HepG2 (cell line): Measurements from ENCODE around the gene PHLPP2. TPM values are rescaled to one million over a fixed set of nuclear protein-coding genes. Genes with fewer than 3 reads are reported as not detected.

Experiments used
- ARNT2 ChIP-seq: sonication (generic); formaldehyde crosslinking; IDR thresholded peaks from 2 replicates; pipeline ENCODE4 v1.8.0; 2022; ENCODE audit warnings: mild to moderate bottlenecking, low read depth, missing genetic modification reagents, moderate library complexity
- ATF1 ChIP-seq: IDR thresholded peaks from 2 replicates; pipeline ENCODE4 v1.6.1; 2016; ENCODE audit warnings: mild to moderate bottlenecking, control low read depth
- BCL6 ChIP-seq: IDR thresholded peaks from 2 replicates; pipeline ENCODE4 v1.6.1; 2016; ENCODE audit warnings: missing genetic modification reagents, missing compliant biosample characterization
- DMAP1 ChIP-seq: IDR thresholded peaks from 2 replicates; pipeline ENCODE4 v1.6.1; 2016
- FOSL1 ChIP-seq: sonication (generic); formaldehyde crosslinking; IDR thresholded peaks from 2 replicates; pipeline ENCODE4 v1.9.0; 2021; ENCODE audit warnings: missing genetic modification reagents, borderline replicate concordance
- IRX3 ChIP-seq: sonication (generic); formaldehyde crosslinking; IDR thresholded peaks from 2 replicates; pipeline ENCODE4 v1.8.1; 2023; ENCODE audit warnings: mild to moderate bottlenecking, low read depth, missing genetic modification reagents, borderline replicate concordance
- KDM1A ChIP-seq: IDR thresholded peaks from 2 replicates; pipeline ENCODE4 v1.6.1; 2016; ENCODE audit warnings: missing compliant biosample characterization
- ZNF501 ChIP-seq: sonication (generic); formaldehyde crosslinking; IDR thresholded peaks from 2 replicates; pipeline ENCODE4 v1.5.1; 2020; ENCODE audit warnings: mild to moderate bottlenecking, moderate library complexity, missing genetic modification reagents
- ZNF605 ChIP-seq: sonication (generic); formaldehyde crosslinking; IDR thresholded peaks from 2 replicates; pipeline ENCODE4 v1.8.0; 2022; ENCODE audit warnings: mild to moderate bottlenecking, missing genetic modification reagents
- ZNF777 ChIP-seq: sonication (generic); formaldehyde crosslinking; IDR thresholded peaks from 2 replicates; pipeline ENCODE4 v1.4.0; 2020; ENCODE audit warnings: missing genetic modification reagents
- polyA plus RNA-seq, 8 experiments: library from polyadenylated mRNA; depleted of rRNA in 3 of 8; stranded (reverse) in 7 of 8; unstranded in 1 of 8; fragments of >200 nt; fragmentation: Illumina TruSeq in 4 of 8; extraction: Trizol in 4 of 8; gene quantifications; 2 replicates each; pipeline versions ENCODE4 v1.2.1 to v1.2.3, GENCODE V29; 2011 to 2016; ENCODE audit warnings: low read depth in 4 of 8, missing spikeins in 1 of 8, mixed read lengths in 1 of 8; ENCODE audit not compliant: insufficient read depth in 1 of 8
- total RNA-seq, 5 experiments: library from RNA; depleted of rRNA; stranded (reverse); fragments of >200 nt; fragmentation: Illumina TruSeq; extraction: Trizol; gene quantifications; 2 replicates each; pipeline ENCODE4 v1.2.3, GENCODE V29; 2016; ENCODE audit warnings: low read depth in 1 of 5
- TF ChIP-seq, protein P1 (sequence below): sonication (generic); formaldehyde crosslinking; IDR thresholded peaks from 2 replicates; pipeline ENCODE4 v1.9.0; 2022; ENCODE audit warnings: low read depth, missing genetic modification reagents
- TF ChIP-seq, protein P2 (sequence below): sonication (generic); formaldehyde crosslinking; conservative IDR thresholded peaks from 2 replicates; pipeline ENCODE4 v1.5.0; 2020; ENCODE audit warnings: missing genetic modification reagents
- TF ChIP-seq, protein P3 (sequence below): sonication (generic); formaldehyde crosslinking; IDR thresholded peaks from 2 replicates; pipeline ENCODE4 v1.4.0; 2020; ENCODE audit warnings: missing genetic modification reagents, borderline replicate concordance
- TF ChIP-seq, protein P4 (sequence below): IDR thresholded peaks from 2 replicates; pipeline ENCODE4 v1.6.1; 2016; ENCODE audit warnings: mild to moderate bottlenecking
- TF ChIP-seq, protein P5 (sequence below): sonication (generic); formaldehyde crosslinking; IDR thresholded peaks from 2 replicates; pipeline ENCODE4 v1.5.1; 2020; ENCODE audit warnings: missing genetic modification reagents, mild to moderate bottlenecking, borderline replicate concordance
- TF ChIP-seq, protein P6 (sequence below): sonication (generic); formaldehyde crosslinking; IDR thresholded peaks from 2 replicates; pipeline ENCODE4 v1.4.0; 2020; ENCODE audit warnings: missing genetic modification reagents, borderline replicate concordance

The PHLPP2 gene
- total and polyA plus RNA-seq, 2 of the 13 experiments (the other 11 are each of a cell fraction or from before 2014, with no cell fraction given), result 8.9 TPM

DNA sequence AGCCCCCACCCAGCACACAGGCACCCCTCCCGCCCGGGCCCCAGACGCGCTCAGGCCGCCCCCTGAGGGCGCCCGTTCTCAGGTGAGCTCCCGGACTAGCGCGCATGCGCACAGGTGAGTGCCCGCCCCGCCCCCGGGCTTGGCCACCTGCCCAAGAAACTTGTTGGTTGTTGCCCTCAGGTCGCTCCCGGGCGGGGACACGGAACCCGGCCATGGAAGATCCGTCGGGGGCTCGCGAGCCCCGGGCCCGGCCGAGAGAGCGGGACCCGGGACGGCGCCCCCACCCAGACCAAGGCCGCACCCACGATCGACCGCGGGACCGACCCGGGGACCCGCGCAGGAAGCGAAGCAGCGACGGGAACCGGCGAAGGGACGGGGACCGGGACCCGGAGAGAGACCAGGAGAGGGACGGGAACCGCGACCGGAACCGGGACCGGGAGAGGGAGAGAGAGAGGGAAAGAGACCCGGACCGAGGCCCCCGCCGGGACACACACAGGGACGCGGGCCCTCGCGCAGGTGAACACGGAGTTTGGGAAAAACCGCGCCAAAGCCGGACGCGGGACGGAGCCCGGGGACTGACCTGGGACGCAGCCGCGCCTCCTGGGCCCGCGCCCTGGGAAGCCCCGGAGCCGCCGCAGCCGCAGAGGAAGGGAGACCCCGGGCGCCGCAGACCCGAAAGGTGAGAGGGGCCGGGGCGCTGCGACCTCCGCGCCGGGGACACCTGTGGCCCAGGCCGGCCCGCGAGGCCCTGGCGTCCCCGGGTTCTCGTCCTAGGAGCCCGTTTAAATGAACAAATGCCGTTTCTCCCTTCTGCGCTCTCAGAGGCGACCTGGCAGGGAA lies 98.3 kb downstream of the PHLPP2 start, which contains the start of gene MARVELD3 (continued):
- TF ChIP-seq, protein P1, sequence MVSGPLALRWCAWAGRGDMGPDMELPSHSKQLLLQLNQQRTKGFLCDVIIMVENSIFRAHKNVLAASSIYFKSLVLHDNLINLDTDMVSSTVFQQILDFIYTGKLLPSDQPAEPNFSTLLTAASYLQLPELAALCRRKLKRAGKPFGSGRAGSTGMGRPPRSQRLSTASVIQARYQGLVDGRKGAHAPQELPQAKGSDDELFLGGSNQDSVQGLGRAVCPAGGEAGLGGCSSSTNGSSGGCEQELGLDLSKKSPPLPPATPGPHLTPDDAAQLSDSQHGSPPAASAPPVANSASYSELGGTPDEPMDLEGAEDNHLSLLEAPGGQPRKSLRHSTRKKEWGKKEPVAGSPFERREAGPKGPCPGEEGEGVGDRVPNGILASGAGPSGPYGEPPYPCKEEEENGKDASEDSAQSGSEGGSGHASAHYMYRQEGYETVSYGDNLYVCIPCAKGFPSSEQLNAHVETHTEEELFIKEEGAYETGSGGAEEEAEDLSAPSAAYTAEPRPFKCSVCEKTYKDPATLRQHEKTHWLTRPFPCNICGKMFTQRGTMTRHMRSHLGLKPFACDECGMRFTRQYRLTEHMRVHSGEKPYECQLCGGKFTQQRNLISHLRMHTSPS, result no peak
- TF ChIP-seq, protein P2, sequence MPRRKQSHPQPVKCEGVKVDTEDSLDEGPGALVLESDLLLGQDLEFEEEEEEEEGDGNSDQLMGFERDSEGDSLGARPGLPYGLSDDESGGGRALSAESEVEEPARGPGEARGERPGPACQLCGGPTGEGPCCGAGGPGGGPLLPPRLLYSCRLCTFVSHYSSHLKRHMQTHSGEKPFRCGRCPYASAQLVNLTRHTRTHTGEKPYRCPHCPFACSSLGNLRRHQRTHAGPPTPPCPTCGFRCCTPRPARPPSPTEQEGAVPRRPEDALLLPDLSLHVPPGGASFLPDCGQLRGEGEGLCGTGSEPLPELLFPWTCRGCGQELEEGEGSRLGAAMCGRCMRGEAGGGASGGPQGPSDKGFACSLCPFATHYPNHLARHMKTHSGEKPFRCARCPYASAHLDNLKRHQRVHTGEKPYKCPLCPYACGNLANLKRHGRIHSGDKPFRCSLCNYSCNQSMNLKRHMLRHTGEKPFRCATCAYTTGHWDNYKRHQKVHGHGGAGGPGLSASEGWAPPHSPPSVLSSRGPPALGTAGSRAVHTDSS (CRISPR knock-in tag), result no peak; the same call in 1 of the 2 replicates
- peak; percentile 91 for TF ChIP-seq ZNF605 (CRISPR knock-in tag)
- peak; percentile 37 for TF ChIP-seq BCL6 (CRISPR knock-in tag)
- TF ChIP-seq, protein P3, sequence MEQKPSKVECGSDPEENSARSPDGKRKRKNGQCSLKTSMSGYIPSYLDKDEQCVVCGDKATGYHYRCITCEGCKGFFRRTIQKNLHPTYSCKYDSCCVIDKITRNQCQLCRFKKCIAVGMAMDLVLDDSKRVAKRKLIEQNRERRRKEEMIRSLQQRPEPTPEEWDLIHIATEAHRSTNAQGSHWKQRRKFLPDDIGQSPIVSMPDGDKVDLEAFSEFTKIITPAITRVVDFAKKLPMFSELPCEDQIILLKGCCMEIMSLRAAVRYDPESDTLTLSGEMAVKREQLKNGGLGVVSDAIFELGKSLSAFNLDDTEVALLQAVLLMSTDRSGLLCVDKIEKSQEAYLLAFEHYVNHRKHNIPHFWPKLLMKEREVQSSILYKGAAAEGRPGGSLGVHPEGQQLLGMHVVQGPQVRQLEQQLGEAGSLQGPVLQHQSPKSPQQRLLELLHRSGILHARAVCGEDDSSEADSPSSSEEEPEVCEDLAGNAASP (CRISPR knock-in tag), result 0 out of 2 replicates have a peak, but pooled peaks have one; percentile 22
- no peak; the same call in 1 of the 2 replicates for TF ChIP-seq FOSL1 (CRISPR knock-in tag)
- TF ChIP-seq DMAP1, result peak; percentile 47; the same call in 1 of the 2 replicates
- TF ChIP-seq, protein P4, sequence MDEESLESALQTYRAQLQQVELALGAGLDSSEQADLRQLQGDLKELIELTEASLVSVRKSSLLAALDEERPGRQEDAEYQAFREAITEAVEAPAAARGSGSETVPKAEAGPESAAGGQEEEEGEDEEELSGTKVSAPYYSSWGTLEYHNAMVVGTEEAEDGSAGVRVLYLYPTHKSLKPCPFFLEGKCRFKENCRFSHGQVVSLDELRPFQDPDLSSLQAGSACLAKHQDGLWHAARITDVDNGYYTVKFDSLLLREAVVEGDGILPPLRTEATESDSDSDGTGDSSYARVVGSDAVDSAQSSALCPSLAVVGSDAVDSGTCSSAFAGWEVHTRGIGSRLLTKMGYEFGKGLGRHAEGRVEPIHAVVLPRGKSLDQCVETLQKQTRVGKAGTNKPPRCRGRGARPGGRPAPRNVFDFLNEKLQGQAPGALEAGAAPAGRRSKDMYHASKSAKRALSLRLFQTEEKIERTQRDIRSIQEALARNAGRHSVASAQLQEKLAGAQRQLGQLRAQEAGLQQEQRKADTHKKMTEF (CRISPR knock-in tag), result peak; percentile 75
- TF ChIP-seq, protein P5, sequence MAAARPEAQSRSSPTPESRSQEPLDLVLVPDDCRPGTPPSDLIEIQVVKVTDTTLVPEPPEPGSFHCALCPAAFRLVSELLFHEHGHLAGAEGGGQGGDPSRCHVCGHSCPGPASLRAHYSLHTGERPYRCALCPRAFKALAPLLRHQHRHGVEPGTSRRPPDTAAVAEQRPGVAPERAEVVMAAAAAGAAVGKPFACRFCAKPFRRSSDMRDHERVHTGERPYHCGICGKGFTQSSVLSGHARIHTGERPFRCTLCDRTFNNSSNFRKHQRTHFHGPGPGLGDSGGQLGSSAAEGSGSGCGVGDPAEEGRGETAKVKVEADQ (CRISPR knock-in tag), result peak; percentile 44; the same call in 1 of the 2 replicates
- TF ChIP-seq, protein P6, sequence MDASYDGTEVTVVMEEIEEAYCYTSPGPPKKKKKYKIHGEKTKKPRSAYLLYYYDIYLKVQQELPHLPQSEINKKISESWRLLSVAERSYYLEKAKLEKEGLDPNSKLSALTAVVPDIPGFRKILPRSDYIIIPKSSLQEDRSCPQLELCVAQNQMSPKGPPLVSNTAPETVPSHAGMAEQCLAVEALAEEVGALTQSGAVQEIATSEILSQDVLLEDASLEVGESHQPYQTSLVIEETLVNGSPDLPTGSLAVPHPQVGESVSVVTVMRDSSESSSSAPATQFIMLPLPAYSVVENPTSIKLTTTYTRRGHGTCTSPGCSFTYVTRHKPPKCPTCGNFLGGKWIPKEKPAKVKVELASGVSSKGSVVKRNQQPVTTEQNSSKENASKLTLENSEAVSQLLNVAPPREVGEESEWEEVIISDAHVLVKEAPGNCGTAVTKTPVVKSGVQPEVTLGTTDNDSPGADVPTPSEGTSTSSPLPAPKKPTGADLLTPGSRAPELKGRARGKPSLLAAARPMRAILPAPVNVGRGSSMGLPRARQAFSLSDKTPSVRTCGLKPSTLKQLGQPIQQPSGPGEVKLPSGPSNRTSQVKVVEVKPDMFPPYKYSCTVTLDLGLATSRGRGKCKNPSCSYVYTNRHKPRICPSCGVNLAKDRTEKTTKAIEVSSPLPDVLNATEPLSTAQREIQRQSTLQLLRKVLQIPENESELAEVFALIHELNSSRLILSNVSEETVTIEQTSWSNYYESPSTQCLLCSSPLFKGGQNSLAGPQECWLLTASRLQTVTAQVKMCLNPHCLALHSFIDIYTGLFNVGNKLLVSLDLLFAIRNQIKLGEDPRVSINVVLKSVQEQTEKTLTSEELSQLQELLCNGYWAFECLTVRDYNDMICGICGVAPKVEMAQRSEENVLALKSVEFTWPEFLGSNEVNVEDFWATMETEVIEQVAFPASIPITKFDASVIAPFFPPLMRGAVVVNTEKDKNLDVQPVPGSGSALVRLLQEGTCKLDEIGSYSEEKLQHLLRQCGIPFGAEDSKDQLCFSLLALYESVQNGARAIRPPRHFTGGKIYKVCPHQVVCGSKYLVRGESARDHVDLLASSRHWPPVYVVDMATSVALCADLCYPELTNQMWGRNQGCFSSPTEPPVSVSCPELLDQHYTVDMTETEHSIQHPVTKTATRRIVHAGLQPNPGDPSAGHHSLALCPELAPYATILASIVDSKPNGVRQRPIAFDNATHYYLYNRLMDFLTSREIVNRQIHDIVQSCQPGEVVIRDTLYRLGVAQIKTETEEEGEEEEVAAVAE (CRISPR knock-in tag), result 0 out of 2 replicates have a peak, but pooled peaks have one; percentile 12
- peak; percentile 77; the same call in 1 of the 2 replicates for TF ChIP-seq ZNF501 (CRISPR knock-in tag)
- TF ChIP-seq IRX3 (CRISPR knock-in tag), result no peak
- TF ChIP-seq ATF1 (CRISPR knock-in tag), result no peak
- peak; percentile 92 for TF ChIP-seq ZNF777 (CRISPR knock-in tag)
- peak; percentile 10; the same call in 1 of the 2 replicates for TF ChIP-seq KDM1A (CRISPR knock-in tag)
- 0 out of 2 replicates have a peak, but pooled peaks have one; percentile 36 for TF ChIP-seq ARNT2 (CRISPR knock-in tag)
